Sigmoid colon (tissue), 7 donors: Measurements from ENCODE around the gene SSB. TPM values are rescaled to one million over a fixed set of nuclear protein-coding genes. Genes with fewer than 3 reads are reported as not detected.
"Not testable (repeated sequence)": the region's sequence is repeated elsewhere in the genome, so short reads cannot be mapped to it uniquely, and the experiment has no call there.

Experiments used
- DNase-seq: peaks from one replicate; pipeline ENCODE4 v3.0.0-alpha.2; 2019
- H3K27ac ChIP-seq, 4 donors: fragments of 200-600 bp; sonication (generic); one replicate each; pipeline ENCODE4 v1.5.1; 2016 to 2019; ENCODE audit warnings: mild to moderate bottlenecking in 1 of 4
- H3K27me3 ChIP-seq, 3 donors: fragments of 200-600 bp; sonication (generic); one replicate each; pipeline ENCODE4 v1.5.1; 2019; ENCODE audit warnings: mild to moderate bottlenecking in 1 of 3
- H3K36me3 ChIP-seq, 4 donors: fragments of 200-600 bp; sonication (generic); one replicate each; pipeline ENCODE4 v1.5.1; 2016 to 2019
- H3K4me1 ChIP-seq, 4 donors: fragments of 200-600 bp; sonication (generic); one replicate each; pipeline ENCODE4 v1.5.1; 2017 to 2019
- H3K4me3 ChIP-seq, 4 donors: fragments of 200-600 bp; sonication (generic); one replicate each; pipeline ENCODE4 v1.5.1; 2017 to 2019; ENCODE audit warnings: mild to moderate bottlenecking in 2 of 4, moderate library complexity in 1 of 4
- H3K9me3 ChIP-seq, 4 donors: fragments of 200-600 bp in 3 of 4; sonication (generic) in 3 of 4; one replicate each; pipeline versions ENCODE4 v1.5.1 to v1.6.1; 2013 to 2019
- EP300 ChIP-seq, 4 donors: sonication (generic); formaldehyde crosslinking; IDR thresholded peaks; one replicate each; pipeline ENCODE4 v1.6.1; 2017; ENCODE audit warnings: antibody characterized with exemption in 4 of 4
- POLR2A ChIP-seq, 2 donors: fragments of 450-650 bp; IDR thresholded peaks; one replicate each; pipeline ENCODE4 v1.6.1; 2016; ENCODE audit warnings: antibody characterized with exemption in 2 of 2, mild to moderate bottlenecking in 2 of 2, moderate library complexity in 2 of 2
- POLR2AphosphoS5 ChIP-seq, 4 donors: sonication (generic); formaldehyde crosslinking; IDR thresholded peaks; one replicate each; pipeline ENCODE4 v1.6.1; 2017; ENCODE audit warnings: antibody characterized with exemption in 4 of 4
- WGBS, 2 donors: extraction: QIAGEN DNeasy Blood & Tissue Kit; methylation state at CpG; one replicate each; pipeline ENCODE4 v1.1.7; 2013; 5-methylcytosine and 5-hydroxymethylcytosine counted together
- intact Hi-C: fragments of 100-400 bp; cut with DNase I; formaldehyde crosslinking; loops from one replicate; pipeline ENCODE4 v1.15.1; 2023
- polyA plus RNA-seq, 3 donors: library from polyadenylated mRNA; stranded (reverse); fragments of 200-250 nt; gene quantifications; one replicate each; pipeline ENCODE4 v1.2.3, GENCODE V29; 2013
- total RNA-seq, 4 donors: library from RNA; depleted of rRNA; stranded (reverse); fragments of >200 nt; gene quantifications; one replicate each; pipeline ENCODE4 v1.1.0, GENCODE V29; 2016
- TF ChIP-seq, protein P1 (sequence below), 4 experiments: fragments of 450-650 bp in 3 of 4; fragments of 200-600 bp in 1 of 4; IDR thresholded peaks; one replicate each; pipeline ENCODE4 v1.5.1; 2016 to 2019; ENCODE audit warnings: antibody characterized with exemption in 4 of 4, mild to moderate bottlenecking in 3 of 4, moderate library complexity in 2 of 4
- donor health status: healthy with polysubstance abuse.
- donor health status: Bipolar disorder and iron deficiency.
- donor health status: healthy.

SSB gene
- total and polyA plus RNA-seq, 7 donors: 55.0 to 126 (median 71.7) TPM

DNA sequence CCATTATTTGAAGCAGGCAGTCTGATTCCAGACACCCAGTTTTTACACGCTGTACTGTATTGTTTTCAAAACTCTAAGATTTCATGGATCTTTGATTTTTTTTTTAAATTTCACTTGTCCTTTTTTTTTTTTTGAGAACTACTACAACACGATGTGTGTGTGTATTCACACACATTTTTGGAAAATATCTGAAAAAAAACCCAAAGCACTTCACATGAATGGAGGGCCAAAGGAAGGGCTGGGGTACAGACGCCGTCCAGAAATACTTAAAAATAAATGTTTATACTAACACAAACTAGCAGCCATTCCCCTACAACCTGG, 314 bp upstream of the SSB start:
- DNase-seq: no peak
- 4 to 10% methylated on average over 4 of the region's 4 CpGs for WGBS, 2 donors
- intact Hi-C loops: no loop called here
- Histone ChIP-seq H3K27ac (peak overlapping the region; percentile 74 to 92 (median 89)), H3K9me3 (no peaks in the 10 kb centered on the region), H3K36me3 (peaks cover 0 to 13% (median 3%) of the 10 kb centered on the region in 4 donors), H3K4me3 (peak overlapping the region; percentile 53 to 93 (median 72)), H3K4me1 (peaks cover 0 to 20% (median 11%) of the 10 kb centered on the region in 4 donors), H3K27me3 (no peaks in the 10 kb centered on the region)
- TF ChIP-seq POLR2A (IDR thresholded peaks at IDR 0.05) (no peak), POLR2AphosphoS5 (IDR thresholded peaks at IDR 0.05) (no peak), EP300 (IDR thresholded peaks at IDR 0.05) (no peak)
- TF ChIP-seq, protein P1, sequence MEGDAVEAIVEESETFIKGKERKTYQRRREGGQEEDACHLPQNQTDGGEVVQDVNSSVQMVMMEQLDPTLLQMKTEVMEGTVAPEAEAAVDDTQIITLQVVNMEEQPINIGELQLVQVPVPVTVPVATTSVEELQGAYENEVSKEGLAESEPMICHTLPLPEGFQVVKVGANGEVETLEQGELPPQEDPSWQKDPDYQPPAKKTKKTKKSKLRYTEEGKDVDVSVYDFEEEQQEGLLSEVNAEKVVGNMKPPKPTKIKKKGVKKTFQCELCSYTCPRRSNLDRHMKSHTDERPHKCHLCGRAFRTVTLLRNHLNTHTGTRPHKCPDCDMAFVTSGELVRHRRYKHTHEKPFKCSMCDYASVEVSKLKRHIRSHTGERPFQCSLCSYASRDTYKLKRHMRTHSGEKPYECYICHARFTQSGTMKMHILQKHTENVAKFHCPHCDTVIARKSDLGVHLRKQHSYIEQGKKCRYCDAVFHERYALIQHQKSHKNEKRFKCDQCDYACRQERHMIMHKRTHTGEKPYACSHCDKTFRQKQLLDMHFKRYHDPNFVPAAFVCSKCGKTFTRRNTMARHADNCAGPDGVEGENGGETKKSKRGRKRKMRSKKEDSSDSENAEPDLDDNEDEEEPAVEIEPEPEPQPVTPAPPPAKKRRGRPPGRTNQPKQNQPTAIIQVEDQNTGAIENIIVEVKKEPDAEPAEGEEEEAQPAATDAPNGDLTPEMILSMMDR (IDR thresholded peaks at IDR 0.05): no peak

- Histone ChIP-seq H3K27me3 (no peaks in the 10 kb centered on the region), H3K9me3 (no peaks in the 10 kb centered on the region), H3K4me3 (no peak overlapping the region), H3K27ac (no peak overlapping the region), H3K36me3 (peaks cover 21 to 57% (median 29%) of the 10 kb centered on the region in 4 donors), H3K4me1 (peaks cover 0 to 20% (median 14%) of the 10 kb centered on the region in 4 donors)
- no peak for TF ChIP-seq EP300 (IDR thresholded peaks at IDR 0.05)
- TF ChIP-seq, protein P1 (IDR thresholded peaks at IDR 0.05): no peak
- TF ChIP-seq POLR2AphosphoS5 (IDR thresholded peaks at IDR 0.05): no peak
- TF ChIP-seq POLR2A (IDR thresholded peaks at IDR 0.05): no peak
- 95 to 96% methylated on average over 9 of the region's 9 CpGs for WGBS, 2 donors
- intact Hi-C loops: no loop called here
- no peak for DNase-seq
These were observed 4.8 kb downstream of the SSB start for GRCh38 chr2:169803480-169803879.

DNA sequence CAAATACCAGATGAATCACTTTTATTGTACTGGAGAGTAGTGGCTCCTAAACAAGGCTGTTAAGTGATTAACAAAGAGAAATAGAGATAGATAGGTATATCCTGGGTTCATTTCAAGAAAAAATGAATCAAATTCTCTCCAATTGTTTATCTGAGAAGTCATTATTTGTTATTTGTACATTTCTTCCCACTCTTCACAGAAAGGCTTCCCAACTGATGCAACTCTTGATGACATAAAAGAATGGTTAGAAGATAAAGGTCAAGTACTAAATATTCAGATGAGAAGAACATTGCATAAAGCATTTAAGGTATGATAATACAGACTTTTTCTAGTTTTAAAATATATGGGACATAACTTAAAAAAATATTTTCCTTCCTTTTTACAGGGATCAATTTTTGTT, 7.9 kb downstream of the SSB start:
- H3K4me1 ChIP-seq: peaks cover 0 to 8% (median 5%) of the 10 kb centered on the region in 4 donors
- no peak for TF ChIP-seq POLR2A (IDR thresholded peaks at IDR 0.05)
- no peak overlapping the region for H3K4me3 ChIP-seq
- intact Hi-C loops: no loop called here
- H3K27me3 ChIP-seq: no peaks in the 10 kb centered on the region
- H3K36me3 ChIP-seq: peaks cover 21 to 80% (median 51%) of the 10 kb centered on the region in 4 donors
- no peak for DNase-seq
- no peak overlapping the region for H3K27ac ChIP-seq
- no peaks in the 10 kb centered on the region for H3K9me3 ChIP-seq

- no peaks in the 10 kb centered on the region for H3K27me3 ChIP-seq
- 87 to 89% methylated on average over 4 of the region's 4 CpGs for WGBS, 2 donors
- intact Hi-C loops: no loop called here
- no peak overlapping the region for H3K27ac ChIP-seq
- H3K36me3 ChIP-seq: peaks cover 21 to 91% (median 58%) of the 10 kb centered on the region in 4 donors
- peaks cover 0 to 6% (median 0%) of the 10 kb centered on the region in 4 donors for H3K4me1 ChIP-seq
- no peak for DNase-seq
- TF ChIP-seq POLR2AphosphoS5 (IDR thresholded peaks at IDR 0.05) (no peak), EP300 (IDR thresholded peaks at IDR 0.05) (no peak), POLR2A (IDR thresholded peaks at IDR 0.05) (no peak)
- TF ChIP-seq, protein P1 (IDR thresholded peaks at IDR 0.05): no peak
- H3K4me3 ChIP-seq: no peak overlapping the region
- no peaks in the 10 kb centered on the region for H3K9me3 ChIP-seq
These were observed 9.6 kb downstream of the SSB start for GRCh38 chr2:169808221-169808620.

DNA sequence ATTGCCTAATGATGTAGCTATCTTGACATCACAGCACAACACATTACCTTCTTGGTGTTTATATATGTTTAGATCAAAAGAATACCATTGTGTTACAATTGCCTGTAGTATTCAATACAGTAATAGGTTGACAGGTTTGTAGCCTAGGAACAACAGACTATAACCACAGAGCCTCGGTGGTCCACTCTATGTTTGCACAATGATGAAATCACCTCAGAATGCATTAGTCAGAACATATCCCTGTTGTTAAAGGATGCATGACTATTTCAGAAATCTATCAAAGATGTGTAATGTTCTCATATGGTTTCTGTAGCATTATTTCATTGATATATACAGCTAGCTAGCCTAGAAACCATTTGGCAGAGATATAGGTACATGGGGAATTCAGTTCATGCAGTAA, 17.2 kb downstream of the SSB start:
- H3K4me1 ChIP-seq: no peaks in the 10 kb centered on the region
- H3K9me3 ChIP-seq: no peaks in the 10 kb centered on the region
- H3K4me3 ChIP-seq: no peak overlapping the region
- H3K36me3 ChIP-seq: peaks cover 15 to 89% (median 24%) of the 10 kb centered on the region in 4 donors
- no peak for DNase-seq
- TF ChIP-seq POLR2A (IDR thresholded peaks at IDR 0.05) (no peak), POLR2AphosphoS5 (IDR thresholded peaks at IDR 0.05) (no peak), EP300 (IDR thresholded peaks at IDR 0.05) (no peak)
- TF ChIP-seq, protein P1 (IDR thresholded peaks at IDR 0.05): no peak
- intact Hi-C loops: no loop called here
- H3K27me3 ChIP-seq: no peaks in the 10 kb centered on the region
- 32 to 65% methylated on average over 1 of the region's 1 CpG for WGBS, 2 donors
- no peak overlapping the region for H3K27ac ChIP-seq

- H3K27me3 ChIP-seq, DNase-seq, H3K4me1 ChIP-seq, H3K27ac ChIP-seq, intact Hi-C loops, H3K4me3 ChIP-seq, H3K9me3 ChIP-seq: not testable (repeated sequence)
- peaks cover 7 to 87% (median 20%) of the 10 kb centered on the region in 4 donors for H3K36me3 ChIP-seq
These were observed 18.3 kb downstream of the SSB start for GRCh38 chr2:169816961-169817360.

DNA sequence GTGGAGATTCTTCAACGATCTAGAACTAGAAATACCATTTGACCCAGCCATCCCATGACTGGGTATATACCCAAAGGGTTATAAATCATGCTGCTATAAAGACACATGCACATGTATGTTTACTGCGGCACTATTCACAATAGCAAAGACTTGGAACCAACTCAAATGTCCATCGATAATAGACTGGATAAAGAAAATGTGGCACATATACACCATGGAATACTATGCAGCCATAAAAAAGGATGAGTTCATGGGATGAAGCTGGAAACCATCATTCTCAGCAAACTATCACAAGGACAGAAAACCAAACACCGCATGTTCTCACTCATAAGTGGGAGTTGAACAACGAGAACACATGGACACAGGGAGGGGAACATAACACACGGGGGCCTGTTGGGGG, 18.7 kb downstream of the SSB start:
- H3K27ac ChIP-seq, H3K27me3 ChIP-seq, H3K4me3 ChIP-seq, intact Hi-C loops, H3K4me1 ChIP-seq, DNase-seq, H3K9me3 ChIP-seq: not testable (repeated sequence)
- 97 to 98% methylated on average over 6 of the region's 6 CpGs for WGBS, 2 donors
- H3K36me3 ChIP-seq: peaks cover 3 to 84% (median 18%) of the 10 kb centered on the region in 4 donors
